Choroid plexus epithelial cell (primary cell): ENCODE data around the gene ACTG1.

Experiments
- DNase-seq: peaks from one replicate; pipeline ENCODE4 v3.0.0-alpha.2; 2010; ENCODE audit warnings: low read depth
- H3K4me3 ChIP-seq: 2 replicates; pipeline ENCODE4 v1.5.1; 2011; ENCODE audit warnings: low read depth, mild to moderate bottlenecking, control low read depth, low read length, moderate library complexity
- TF ChIP-seq, protein P1 (sequence below): conservative IDR thresholded peaks from 2 replicates; pipeline ENCODE4 v1.5.1; 2011; ENCODE audit warnings: low read depth, mild to moderate bottlenecking, control low read depth, inconsistent platforms, low read length, moderate library complexity

Gene ACTG1

GRCh38 chr17:81511804-81512561, 616 bp downstream of the ACTG1 start:
- no peak for DNase-seq
- TF ChIP-seq, protein P1, sequence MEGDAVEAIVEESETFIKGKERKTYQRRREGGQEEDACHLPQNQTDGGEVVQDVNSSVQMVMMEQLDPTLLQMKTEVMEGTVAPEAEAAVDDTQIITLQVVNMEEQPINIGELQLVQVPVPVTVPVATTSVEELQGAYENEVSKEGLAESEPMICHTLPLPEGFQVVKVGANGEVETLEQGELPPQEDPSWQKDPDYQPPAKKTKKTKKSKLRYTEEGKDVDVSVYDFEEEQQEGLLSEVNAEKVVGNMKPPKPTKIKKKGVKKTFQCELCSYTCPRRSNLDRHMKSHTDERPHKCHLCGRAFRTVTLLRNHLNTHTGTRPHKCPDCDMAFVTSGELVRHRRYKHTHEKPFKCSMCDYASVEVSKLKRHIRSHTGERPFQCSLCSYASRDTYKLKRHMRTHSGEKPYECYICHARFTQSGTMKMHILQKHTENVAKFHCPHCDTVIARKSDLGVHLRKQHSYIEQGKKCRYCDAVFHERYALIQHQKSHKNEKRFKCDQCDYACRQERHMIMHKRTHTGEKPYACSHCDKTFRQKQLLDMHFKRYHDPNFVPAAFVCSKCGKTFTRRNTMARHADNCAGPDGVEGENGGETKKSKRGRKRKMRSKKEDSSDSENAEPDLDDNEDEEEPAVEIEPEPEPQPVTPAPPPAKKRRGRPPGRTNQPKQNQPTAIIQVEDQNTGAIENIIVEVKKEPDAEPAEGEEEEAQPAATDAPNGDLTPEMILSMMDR = no peak
- H3K4me3 ChIP-seq = peak overlapping the region; percentile 87

DNA sequence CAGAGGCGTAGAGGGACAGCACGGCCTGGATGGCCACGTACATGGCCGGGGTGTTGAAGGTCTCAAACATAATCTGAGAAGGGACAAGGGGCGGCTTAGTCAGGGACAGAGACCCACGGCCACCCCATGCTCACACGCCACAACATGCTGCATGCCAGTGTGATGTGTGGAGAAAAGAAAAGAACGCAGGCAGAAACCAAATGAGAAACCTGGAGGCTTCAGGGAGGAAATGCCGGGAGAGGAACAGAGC, 1.1 kb downstream of the ACTG1 start:
- peak; percentile 57 for DNase-seq
- TF ChIP-seq, protein P1 = peak; percentile 1
- peak overlapping the region; percentile 87 for H3K4me3 ChIP-seq

- H3K4me3 ChIP-seq = peak overlapping the region; percentile 87
- TF ChIP-seq, protein P1 = peak; percentile 2
- peak; percentile 51 for DNase-seq
These were observed 1.6 kb downstream of the ACTG1 start for GRCh38 chr17:81510785-81511553.

DNA sequence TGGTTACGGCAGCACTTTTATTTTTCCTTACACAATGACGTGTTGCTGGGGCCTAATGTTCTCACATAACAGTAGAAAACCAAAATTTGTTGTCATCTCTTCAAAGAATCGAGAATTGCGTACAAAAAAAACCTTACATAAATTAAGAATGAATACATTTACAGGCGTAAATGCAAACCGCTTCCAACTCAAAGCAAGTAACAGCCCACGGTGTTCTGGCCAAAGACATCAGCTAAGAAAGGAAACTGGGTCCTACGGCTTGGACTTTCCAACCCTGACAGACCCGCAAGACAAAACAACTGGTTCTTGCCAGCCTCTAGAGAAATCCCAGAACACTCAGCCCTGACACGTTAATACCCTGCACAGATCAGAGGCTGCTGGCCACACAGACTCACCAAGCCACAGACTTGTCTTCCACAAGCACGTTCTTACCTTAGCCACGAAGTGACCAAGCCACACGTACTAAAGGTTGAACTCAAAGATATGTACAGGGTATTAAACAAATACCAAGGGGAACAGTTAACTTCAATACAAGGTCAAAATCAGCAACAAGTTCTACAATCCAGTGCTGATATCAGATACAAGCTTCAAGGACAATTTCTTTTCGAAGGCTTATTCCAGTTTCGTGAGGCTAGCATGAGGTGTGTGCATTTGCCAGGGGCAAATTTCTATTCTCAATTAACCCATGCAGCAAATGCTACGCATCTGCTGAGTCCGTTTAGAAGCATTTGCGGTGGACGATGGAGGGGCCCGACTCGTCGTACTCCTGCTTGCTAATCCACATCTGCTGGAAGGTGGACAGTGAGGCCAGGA, 2.4 kb downstream of the ACTG1 start:
- DNase-seq = peak; percentile 42

DNA sequence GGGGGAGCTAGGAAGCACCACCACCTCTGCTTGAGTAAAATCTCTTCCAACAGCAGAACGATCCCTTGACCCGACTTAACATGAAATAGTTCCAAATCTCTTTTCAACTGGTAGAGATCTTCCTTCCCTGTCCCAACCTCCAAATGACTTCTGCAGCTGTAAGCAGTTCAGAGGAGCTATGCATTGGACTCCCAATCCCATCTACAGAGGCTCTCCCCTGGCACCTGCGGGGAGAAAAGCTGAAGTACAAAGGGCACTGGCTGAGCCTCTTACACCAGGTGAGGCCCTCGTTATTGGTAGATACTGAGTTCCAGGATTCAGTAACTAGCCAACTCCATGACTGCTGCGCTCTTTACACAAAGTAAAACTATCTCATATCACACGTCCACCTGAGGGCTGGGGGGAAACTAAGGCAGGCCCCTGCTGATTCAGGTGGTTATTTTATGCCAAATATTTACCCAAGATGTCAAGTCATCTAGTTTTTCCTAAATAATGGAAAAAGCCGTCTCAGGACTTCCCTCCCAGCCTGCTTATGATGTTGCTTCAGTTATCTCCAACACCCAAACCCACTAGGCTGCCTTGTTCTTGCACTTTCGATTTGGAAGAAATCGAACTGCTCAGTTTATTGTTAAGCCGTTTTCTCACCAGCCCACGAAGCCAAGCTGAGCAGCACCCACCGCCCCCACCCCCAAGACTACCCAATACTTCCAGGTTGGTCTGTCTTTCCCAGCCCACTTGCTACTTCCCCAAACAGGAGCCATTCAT, 3.2 kb downstream of the ACTG1 start:
- H3K4me3 ChIP-seq = peak overlapping the region; percentile 87
- TF ChIP-seq, protein P1 = no peak
- DNase-seq = peak; percentile 50

More for the DNA sequence above, 2.4 kb downstream of the ACTG1 start:
- TF ChIP-seq, protein P1 = no peak
- H3K4me3 ChIP-seq = peak overlapping the region; percentile 87

GRCh38 chr17:81508639-81509206, 3.9 kb downstream of the ACTG1 start:
- peak; percentile 47 for DNase-seq
- TF ChIP-seq, protein P1 = no peak
- peak overlapping the region; percentile 87 for H3K4me3 ChIP-seq
